HG03378 (cell line): ENCODE data around the gene RBM4.
"Not testable (repeated sequence)": the region's sequence is repeated elsewhere in the genome, so short reads cannot be mapped to it uniquely, and the experiment has no call there.

Experiments
- ATAC-seq: cut with Tn5 transposase; IDR thresholded peaks from one replicate; pipeline ENCODE4 v1.9.1; 2021; ENCODE audit warnings: mild to moderate bottlenecking, moderate library complexity; ENCODE audit not compliant: unreplicated experiment

RBM4 gene

GRCh38 chr11:66616379-66617154 is 21.9 kb upstream of the RBM4 start, which contains the start of gene RBM14:
RBM14 (plus strand) TSS chr11:66616630; CDS start chr11:66616721, 91 bp downstream.
- peak; percentile 86 for ATAC-seq

GRCh38 chr11:66617155-66617834 is 21.2 kb upstream of the RBM4 start:
- no peak for ATAC-seq

- ATAC-seq = no peak
Measured at GRCh38 chr11:66619080-66619554, 19.4 kb upstream of the RBM4 start.

- ATAC-seq = no peak
Measured at GRCh38 chr11:66624450-66624849, 14.1 kb upstream of the RBM4 start.

DNA sequence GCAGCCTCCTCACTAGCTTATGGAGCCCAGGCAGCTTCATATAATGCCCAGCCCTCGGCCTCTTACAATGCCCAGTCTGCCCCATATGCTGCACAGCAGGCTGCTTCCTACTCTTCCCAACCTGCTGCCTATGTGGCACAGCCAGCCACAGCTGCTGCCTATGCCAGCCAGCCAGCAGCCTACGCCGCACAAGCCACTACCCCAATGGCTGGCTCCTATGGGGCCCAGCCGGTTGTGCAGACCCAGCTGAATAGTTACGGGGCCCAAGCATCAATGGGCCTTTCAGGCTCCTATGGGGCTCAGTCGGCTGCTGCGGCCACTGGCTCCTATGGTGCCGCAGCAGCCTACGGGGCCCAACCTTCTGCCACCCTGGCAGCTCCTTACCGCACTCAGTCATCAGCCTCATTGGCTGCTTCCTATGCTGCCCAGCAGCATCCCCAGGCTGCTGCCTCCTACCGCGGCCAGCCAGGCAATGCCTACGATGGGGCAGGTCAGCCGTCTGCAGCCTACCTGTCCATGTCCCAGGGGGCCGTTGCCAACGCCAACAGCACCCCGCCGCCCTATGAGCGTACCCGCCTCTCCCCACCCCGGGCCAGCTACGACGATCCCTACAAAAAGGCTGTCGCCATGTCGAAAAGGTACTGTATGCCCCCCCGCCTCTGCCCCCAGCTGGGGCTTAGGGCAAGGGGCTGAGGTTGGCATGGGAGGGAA is 13.3 kb upstream of the RBM4 start:
- no peak for ATAC-seq

GRCh38 chr11:66625752-66626149 is 12.8 kb upstream of the RBM4 start:
- no peak for ATAC-seq

GRCh38 chr11:66626382-66626781 is 12.1 kb upstream of the RBM4 start:
- ATAC-seq = no peak

DNA sequence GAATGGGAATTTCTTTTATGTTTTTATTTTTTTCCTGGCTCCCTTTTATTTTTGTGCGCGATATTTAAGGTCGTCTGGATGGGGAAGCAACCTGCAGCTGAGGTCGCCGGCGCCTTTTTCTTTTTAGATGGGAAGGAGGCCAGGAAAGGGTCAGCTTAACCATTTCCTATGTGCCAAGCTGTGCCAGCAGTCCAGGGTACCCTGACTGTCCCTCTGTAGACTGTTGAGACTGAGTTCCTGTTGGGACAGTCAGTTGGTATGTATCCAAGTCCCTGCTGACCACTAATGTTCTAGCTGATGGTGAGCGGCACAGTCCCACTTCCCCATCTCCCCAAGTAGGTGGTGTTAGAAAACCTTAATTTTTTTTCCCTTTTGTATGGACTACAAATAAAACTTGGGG is 11.6 kb upstream of the RBM4 start:
- no peak for ATAC-seq

- no peak for ATAC-seq
Measured at GRCh38 chr11:66628061-66628603, 10.4 kb upstream of the RBM4 start.

GRCh38 chr11:66629356-66629755 is 9.1 kb upstream of the RBM4 start:
- ATAC-seq = no peak

DNA sequence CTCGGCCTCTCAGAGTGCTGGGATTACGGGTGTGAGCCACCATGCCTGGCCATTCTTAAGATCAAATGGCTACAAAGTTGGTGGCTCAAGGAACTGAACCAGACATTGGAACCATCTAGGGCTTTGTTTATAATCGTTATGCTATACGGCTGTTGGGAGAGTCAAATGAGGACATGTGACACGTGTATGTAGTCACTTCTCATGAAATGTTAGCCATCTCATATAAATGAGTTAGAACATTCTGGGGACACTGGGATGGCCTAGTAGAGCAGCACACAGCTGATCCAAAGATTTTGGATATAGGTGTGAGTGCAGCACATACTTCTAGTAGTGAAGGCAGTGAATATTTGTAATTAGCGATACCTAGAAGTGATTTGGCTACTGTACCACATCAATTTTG is 6.6 kb upstream of the RBM4 start:
- ATAC-seq = no peak

- ATAC-seq = no peak
Measured at GRCh38 chr11:66632952-66633351, 5.6 kb upstream of the RBM4 start.

DNA sequence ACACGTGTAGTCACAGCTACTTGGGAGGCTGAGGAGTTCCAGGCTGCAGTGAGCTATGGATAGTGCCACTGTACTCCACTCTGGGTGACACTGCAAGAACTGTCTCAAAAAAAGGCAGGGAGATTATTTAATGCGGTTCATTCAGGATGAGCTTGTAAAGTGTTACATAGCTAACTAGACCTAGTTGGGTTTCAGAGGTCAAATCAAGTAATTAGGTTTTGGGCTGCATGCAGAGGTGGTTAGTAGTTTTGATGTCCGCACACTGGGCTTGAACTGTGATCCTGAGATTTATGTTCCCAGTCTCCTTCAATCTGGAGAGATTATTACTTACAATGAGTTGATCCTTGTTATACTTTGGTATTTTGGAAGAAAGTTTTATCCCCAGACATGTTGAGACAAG is 2.1 kb upstream of the RBM4 start:
- ATAC-seq = no peak

GRCh38 chr11:66637557-66638176 is 836 bp upstream of the RBM4 start:
- no peak for ATAC-seq

GRCh38 chr11:66639066-66639813 is 737 bp downstream of the RBM4 start:
- ATAC-seq = no peak

GRCh38 chr11:66639814-66640340 is 1.4 kb downstream of the RBM4 start:
- ATAC-seq = not testable (repeated sequence)

DNA sequence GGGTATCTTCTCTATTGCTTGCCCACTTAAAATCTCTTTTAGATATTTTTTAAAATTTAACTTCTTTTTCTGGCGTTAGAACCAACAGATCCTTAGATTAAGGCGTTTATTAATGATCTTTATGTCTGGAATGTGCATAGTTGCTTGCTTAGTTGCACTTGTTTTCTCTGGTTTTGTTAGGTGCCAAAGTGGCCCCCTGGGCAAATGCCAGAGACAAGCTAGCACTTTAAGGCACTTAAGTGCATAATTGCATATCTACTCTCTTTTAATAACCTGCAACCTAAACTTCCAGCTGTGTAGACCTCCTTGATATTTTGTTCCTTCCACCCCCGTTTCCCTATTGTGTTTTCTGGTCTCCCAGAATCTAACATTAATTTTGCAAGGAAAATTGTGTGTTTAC is 3.3 kb downstream of the RBM4 start:
- no peak for ATAC-seq

DNA sequence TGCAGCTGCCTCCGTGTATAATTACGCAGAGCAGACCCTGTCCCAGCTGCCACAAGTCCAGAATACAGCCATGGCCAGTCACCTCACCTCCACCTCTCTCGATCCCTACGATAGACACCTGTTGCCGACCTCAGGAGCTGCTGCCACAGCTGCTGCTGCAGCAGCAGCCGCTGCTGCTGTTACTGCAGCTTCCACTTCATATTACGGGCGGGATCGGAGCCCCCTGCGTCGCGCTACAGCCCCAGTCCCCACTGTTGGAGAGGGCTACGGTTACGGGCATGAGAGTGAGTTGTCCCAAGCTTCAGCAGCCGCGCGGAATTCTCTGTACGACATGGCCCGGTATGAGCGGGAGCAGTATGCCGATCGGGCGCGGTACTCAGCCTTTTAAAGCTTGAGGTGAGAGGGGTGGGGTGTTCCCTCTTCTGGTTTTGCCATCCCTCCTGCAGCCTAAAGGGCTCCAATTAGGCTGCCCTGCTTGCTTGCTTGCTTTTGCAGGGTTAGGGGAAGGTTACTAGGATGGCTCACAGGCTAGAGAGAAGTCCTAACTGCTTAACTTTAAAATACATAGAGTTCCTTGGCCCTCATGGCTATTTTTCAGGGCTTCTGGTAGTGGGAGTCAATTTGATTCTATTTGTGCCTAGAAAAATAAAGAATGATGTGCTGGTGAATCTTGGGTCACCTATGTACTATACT is 5.4 kb downstream of the RBM4 start:
- ATAC-seq = no peak

GRCh38 chr11:66646828-66647227 is 8.3 kb downstream of the RBM4 start:
- ATAC-seq = no peak
